IPS-15b (cell line): Measurements from ENCODE around the gene GOLPH3.
"Not testable (repeated sequence)": the region's sequence is repeated elsewhere in the genome, so short reads cannot be mapped to it uniquely, and the experiment has no call there.

Experiments used
- H3K27me3 ChIP-seq: one replicate; pipeline ENCODE4 v1.6.1; 2013; ENCODE audit warnings: low read length; ENCODE audit not compliant: control insufficient read depth, insufficient read depth
- H3K36me3 ChIP-seq: one replicate; pipeline ENCODE4 v1.6.1; 2013; ENCODE audit warnings: low read length; ENCODE audit not compliant: control insufficient read depth, insufficient read depth
- H3K4me1 ChIP-seq: one replicate; pipeline ENCODE4 v1.6.1; 2013; ENCODE audit warnings: mild to moderate bottlenecking, low read length; ENCODE audit not compliant: control insufficient read depth, insufficient read depth
- H3K4me3 ChIP-seq: one replicate; pipeline ENCODE4 v1.5.1; 2013; ENCODE audit warnings: low read depth, low read length
- H3K9ac ChIP-seq: one replicate; pipeline ENCODE4 v1.6.1; 2013; ENCODE audit warnings: low read depth, mild to moderate bottlenecking, low read length
- H3K9me3 ChIP-seq: one replicate; pipeline ENCODE4 v1.6.1; 2013; ENCODE audit warnings: mild to moderate bottlenecking, low read length; ENCODE audit not compliant: control insufficient read depth, insufficient read depth

The GOLPH3 gene

DNA sequence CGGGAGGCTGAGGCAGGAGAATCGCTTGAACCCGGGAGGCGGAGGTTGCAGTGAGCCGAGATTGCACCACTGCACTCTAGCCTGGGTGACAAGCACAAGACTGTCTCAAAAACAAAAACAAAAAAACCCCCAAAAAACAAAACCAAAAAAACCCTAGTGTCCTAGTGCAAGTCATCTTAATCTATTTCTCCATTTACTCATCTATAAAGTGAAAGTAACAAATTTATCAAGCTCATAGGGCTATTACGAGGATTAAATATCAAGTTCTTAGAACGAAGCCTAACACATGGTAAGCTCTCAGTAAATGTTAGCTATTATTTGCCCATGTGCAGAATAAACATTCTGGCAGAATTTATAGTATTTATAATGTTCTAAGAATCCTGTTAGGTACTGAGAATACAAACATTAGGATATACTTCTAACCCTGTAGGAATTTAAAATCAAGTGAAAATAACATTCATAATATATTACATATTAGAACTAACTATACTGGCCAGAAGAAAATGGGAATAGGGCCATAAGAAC lies 45.0 kb downstream of the GOLPH3 start:
- Histone ChIP-seq H3K4me1 (no peaks in the 10 kb centered on the region), H3K27me3 (no peaks in the 10 kb centered on the region), H3K9me3 (no peaks in the 10 kb centered on the region), H3K4me3 (no peak overlapping the region), H3K9ac (no peak overlapping the region), H3K36me3 (peaks cover 7% of the 10 kb centered on the region)

GRCh38 chr5:32127711-32128110 lies 46.4 kb downstream of the GOLPH3 start:
- H3K4me1 ChIP-seq: no peaks in the 10 kb centered on the region
- no peak overlapping the region for H3K4me3 ChIP-seq
- H3K36me3 ChIP-seq: peaks cover 7% of the 10 kb centered on the region
- H3K27me3 ChIP-seq: no peaks in the 10 kb centered on the region
- peak overlapping the region; percentile 1 for H3K9ac ChIP-seq
- H3K9me3 ChIP-seq: no peaks in the 10 kb centered on the region

DNA sequence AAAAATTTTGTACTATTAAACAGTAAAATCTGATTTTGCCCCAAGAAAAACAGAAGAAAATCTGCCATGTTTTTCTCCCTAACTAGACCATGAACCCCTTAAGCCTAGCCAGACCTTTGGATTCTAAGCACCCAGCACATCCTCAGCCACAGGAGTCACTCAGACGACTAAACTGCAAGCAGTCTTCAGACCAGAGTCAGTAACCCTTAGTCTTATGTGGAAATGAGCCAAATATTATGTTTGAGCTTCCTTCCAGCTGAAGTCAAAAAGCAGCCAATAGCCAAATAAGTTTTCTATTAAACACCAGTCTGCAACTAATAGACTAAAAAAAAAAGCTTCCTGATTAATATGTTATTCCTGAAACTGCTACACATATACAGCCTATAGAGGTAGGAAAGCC lies 47.4 kb downstream of the GOLPH3 start:
- H3K9me3 ChIP-seq: no peaks in the 10 kb centered on the region
- no peak overlapping the region for H3K9ac ChIP-seq
- peaks cover 4% of the 10 kb centered on the region for H3K36me3 ChIP-seq
- no peak overlapping the region for H3K4me3 ChIP-seq
- no peaks in the 10 kb centered on the region for H3K4me1 ChIP-seq
- no peaks in the 10 kb centered on the region for H3K27me3 ChIP-seq

- Histone ChIP-seq H3K4me3 (no peak overlapping the region), H3K27me3 (no peaks in the 10 kb centered on the region), H3K4me1 (no peaks in the 10 kb centered on the region), H3K9me3 (no peaks in the 10 kb centered on the region), H3K9ac (no peak overlapping the region), H3K36me3 (peaks cover 4% of the 10 kb centered on the region)
These were observed 50.0 kb downstream of the GOLPH3 start for GRCh38 chr5:32123889-32124676.

DNA sequence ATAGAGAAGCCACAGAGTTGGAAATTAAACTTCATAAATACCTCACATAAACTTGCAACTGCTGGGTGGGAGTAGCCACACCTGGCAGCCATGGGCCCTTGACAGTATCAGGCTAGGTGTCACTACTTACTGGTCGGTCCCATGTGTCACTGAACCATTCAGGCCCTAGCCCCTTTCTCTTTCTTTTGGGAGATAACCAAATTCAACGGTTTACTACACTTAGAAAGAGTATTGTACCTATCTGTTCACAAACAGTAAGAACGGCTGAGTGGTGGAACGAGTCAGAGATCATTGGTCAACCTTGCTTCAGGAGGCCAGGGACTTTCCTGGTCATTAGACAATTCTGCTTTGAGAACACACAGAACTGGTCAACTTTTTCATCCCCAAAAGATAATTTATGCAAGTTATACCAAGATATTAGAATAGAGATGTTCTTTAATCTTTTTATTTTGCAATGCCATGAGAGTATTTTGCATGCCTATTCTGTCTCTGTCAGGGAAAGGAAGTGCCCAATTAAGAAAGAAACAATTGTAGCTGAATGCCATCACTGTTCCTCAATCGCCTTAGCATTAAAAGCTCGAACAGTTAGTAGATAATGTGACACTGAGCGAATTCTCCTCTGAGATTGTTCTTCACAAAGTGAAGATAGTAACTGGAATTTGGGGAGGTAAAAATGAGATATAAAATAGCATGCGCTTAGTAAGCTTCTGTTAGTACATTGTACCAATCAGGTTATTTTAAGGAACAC lies 50.9 kb downstream of the GOLPH3 start:
- Histone ChIP-seq H3K36me3 (peaks cover 2% of the 10 kb centered on the region), H3K9me3 (no peaks in the 10 kb centered on the region), H3K4me3 (no peak overlapping the region), H3K27me3 (no peaks in the 10 kb centered on the region), H3K4me1 (no peaks in the 10 kb centered on the region), H3K9ac (no peak overlapping the region)

- not testable (repeated sequence) for H3K27me3 ChIP-seq, H3K4me3 ChIP-seq, H3K4me1 ChIP-seq, H3K9ac ChIP-seq, H3K9me3 ChIP-seq, H3K36me3 ChIP-seq
These were observed 55.2 kb downstream of the GOLPH3 start for GRCh38 chr5:32118922-32119321.

DNA sequence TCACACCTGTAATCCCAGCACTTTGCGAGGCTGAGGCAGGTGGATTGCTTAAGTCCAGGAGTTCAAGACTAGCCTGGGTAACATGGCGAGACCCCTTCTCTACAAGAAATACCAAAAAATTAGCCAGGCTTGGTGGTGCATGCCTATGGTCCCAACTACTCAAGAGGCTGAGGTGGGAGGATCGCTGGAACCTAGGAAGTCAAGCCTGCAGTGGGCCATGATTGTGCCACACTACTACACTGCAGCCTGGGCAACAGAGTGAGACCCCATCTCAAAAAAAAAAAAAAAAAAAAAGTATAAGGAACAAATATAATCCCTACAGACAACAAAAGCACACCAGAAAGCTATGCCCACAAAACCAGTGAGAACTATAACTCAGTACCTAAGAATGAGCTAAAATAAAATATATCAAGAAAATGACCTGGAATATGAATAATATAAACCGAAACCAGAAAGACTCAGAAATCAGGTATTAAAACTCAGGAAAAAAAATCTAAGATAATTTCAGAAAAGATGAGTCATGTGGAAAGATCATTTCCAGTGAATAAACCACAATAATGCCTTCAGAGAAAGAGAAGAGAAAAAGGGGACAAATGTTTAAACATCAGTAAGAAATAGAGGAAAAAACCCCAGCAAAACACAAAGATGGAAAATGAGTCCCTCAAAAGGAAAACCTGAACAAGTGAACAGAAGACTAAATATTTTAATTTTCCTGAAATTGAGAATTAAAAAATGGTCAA lies 57.4 kb downstream of the GOLPH3 start:
- no peaks in the 10 kb centered on the region for H3K4me1 ChIP-seq
- H3K4me3 ChIP-seq: no peak overlapping the region
- no peaks in the 10 kb centered on the region for H3K9me3 ChIP-seq
- H3K27me3 ChIP-seq: no peaks in the 10 kb centered on the region
- no peak overlapping the region for H3K9ac ChIP-seq
- H3K36me3 ChIP-seq: peaks cover 12% of the 10 kb centered on the region

DNA sequence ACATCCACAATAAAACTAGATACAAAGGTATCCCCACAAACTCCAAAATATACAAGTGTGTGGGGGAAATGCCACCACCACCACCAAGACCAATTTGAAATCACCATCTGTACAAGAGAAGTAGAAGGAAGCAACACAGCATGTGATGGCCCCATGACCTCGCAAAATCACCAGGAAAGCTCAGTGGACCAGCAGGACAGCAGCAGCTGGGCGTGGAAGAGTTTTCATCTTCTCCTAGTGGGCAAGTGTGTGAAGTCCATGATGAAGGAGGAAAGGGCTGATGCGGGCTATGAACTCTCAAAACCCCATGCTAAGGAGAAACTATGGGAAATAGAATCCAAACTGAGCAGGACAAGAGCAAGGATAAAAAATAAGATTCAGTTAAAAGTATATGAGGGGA lies 58.1 kb downstream of the GOLPH3 start:
- Histone ChIP-seq H3K36me3 (peaks cover 12% of the 10 kb centered on the region), H3K4me1 (no peaks in the 10 kb centered on the region), H3K9ac (no peak overlapping the region), H3K4me3 (no peak overlapping the region), H3K27me3 (no peaks in the 10 kb centered on the region), H3K9me3 (no peaks in the 10 kb centered on the region)

DNA sequence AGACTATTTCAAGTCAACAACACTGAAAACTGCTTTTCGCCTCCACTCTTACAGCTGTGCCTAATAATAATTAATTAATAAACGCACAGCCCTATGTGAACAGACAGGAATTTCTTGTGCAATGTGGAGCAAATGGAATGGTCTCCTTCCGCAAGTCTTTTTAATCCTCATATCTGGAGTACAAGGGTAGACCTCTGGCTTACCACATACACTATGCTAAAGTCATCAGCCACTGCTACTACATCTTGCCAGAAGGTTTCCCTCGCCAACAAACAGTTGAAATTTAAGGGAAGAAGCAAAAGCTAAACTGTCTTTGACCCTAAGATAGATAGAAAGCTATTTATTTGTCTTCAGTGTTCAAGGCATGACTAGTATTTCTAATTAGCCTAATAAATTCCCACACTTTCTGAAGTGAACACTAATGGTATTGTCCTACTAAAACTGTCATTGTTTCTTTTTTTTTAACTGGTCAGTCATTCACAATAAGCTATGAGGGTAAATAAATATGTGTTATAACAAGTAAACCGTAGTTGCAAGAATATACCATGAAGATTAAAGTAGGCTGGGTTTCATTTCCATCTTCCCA lies 63.9 kb downstream of the GOLPH3 start:
- Histone ChIP-seq H3K9me3 (peaks cover 3% of the 10 kb centered on the region), H3K4me3 (no peak overlapping the region), H3K9ac (no peak overlapping the region), H3K36me3 (peaks cover 23% of the 10 kb centered on the region), H3K4me1 (no peaks in the 10 kb centered on the region), H3K27me3 (no peaks in the 10 kb centered on the region)

DNA sequence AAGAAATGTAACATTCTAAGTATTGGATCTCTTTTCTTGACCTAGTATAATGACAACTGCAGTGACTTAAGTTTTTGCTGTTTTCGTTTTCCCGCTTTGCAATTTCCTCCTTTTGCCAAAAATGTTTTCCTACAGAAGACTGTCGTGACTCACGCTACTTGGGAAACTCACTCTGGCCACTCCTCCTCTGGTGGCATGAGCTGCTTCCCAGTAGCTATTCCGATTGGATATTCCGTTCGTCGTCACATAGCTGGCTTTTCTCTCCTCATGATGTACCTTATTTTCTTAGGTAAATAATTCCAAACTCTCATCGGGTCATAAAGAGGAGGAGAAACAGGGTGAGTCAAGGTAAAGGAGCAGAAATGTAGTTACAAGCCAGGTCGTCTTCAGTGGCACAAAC lies 64.9 kb downstream of the GOLPH3 start:
- peaks cover 3% of the 10 kb centered on the region for H3K9me3 ChIP-seq
- peaks cover 23% of the 10 kb centered on the region for H3K36me3 ChIP-seq
- H3K4me1 ChIP-seq: no peaks in the 10 kb centered on the region
- no peak overlapping the region for H3K9ac ChIP-seq
- H3K27me3 ChIP-seq: no peaks in the 10 kb centered on the region
- H3K4me3 ChIP-seq: no peak overlapping the region

DNA sequence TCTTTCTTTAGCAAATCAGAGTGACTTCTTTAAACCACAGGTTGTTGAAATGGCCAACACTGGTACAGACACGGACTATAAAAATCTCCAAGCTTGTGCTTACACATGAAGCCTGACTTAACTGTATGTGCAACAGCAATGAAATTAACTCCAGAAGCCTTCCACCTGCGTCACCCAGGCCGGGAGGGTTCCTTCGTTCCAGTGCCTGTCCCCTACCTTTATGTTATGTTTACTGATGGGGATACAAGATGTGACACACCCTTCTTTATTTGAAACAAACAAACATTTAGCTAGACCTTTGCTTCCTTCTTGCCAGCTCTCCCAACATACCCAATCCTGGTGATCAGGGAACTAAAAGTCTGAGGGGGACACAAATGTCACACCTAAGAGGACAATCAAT lies 66.0 kb downstream of the GOLPH3 start:
- peaks cover 3% of the 10 kb centered on the region for H3K9me3 ChIP-seq
- no peak overlapping the region for H3K9ac ChIP-seq
- no peak overlapping the region for H3K4me3 ChIP-seq
- no peaks in the 10 kb centered on the region for H3K27me3 ChIP-seq
- peaks cover 23% of the 10 kb centered on the region for H3K36me3 ChIP-seq
- H3K4me1 ChIP-seq: no peaks in the 10 kb centered on the region
